A673 (cell line): ENCODE measurements around the gene COL4A1. TPM values are rescaled to one million over a fixed set of nuclear protein-coding genes. Genes with fewer than 3 reads are reported as not detected.

Source experiments
- BruUV-seq: library from RNA; stranded (reverse); fragments of 400-500 nt; replicated peaks from 2 replicates; lab custom pipeline; 2021; lab: Mats Ljungman, UMichigan
- CTCF ChIA-PET: fragments of 300-600 bp; sonication (Branson Sonifier 250); formaldehyde crosslinking; loops from one replicate; lab custom pipeline; 2022; ENCODE audit warnings: antibody characterized with exemption; lab: Charles Lee
- POLR2A ChIA-PET: fragments of 300-600 bp; sonication (Branson Sonifier 250); formaldehyde crosslinking; loops from one replicate; lab custom pipeline; 2022; ENCODE audit warnings: antibody characterized with exemption; ENCODE audit not compliant: low non-redundant PET; lab: Charles Lee
- DNase-seq: peaks from one replicate; pipeline ENCODE4 v3.0.0-alpha.2; 2015; ENCODE audit warnings: low spot score
- H3K27ac ChIP-seq: fragments of 200-600 bp; sonication (generic); 2 replicates; pipeline ENCODE4 v1.5.1; 2016; ENCODE audit warnings: mixed run types, low read depth, mild to moderate bottlenecking, mixed read lengths, antibody characterized with exemption, low read length; ENCODE audit not compliant: poor library complexity, severe bottlenecking
- H3K27me3 ChIP-seq: fragments of 200-600 bp; sonication (generic); replicated peaks from 2 replicates; pipeline ENCODE4 v1.6.1; 2017; ENCODE audit warnings: mixed run types, low read depth, mild to moderate bottlenecking, mixed read lengths, antibody characterized with exemption, low read length; ENCODE audit not compliant: insufficient read depth, poor library complexity
- H3K36me3 ChIP-seq: fragments of 200-600 bp; sonication (generic); 2 replicates; pipeline ENCODE4 v1.6.1; 2016; ENCODE audit warnings: mixed run types, mild to moderate bottlenecking, mixed read lengths, antibody characterized with exemption, low read length; ENCODE audit not compliant: insufficient read depth, poor library complexity, severe bottlenecking
- H3K4me1 ChIP-seq: fragments of 200-600 bp; sonication (generic); 2 replicates; pipeline ENCODE4 v1.6.1; 2017; ENCODE audit warnings: mixed run types, mild to moderate bottlenecking, mixed read lengths, antibody characterized with exemption, low read length; ENCODE audit not compliant: insufficient read depth, poor library complexity, severe bottlenecking
- H3K4me3 ChIP-seq: fragments of 200-600 bp; sonication (generic); 2 replicates; pipeline ENCODE4 v1.5.1; 2016; ENCODE audit warnings: low read depth, mixed run types, mild to moderate bottlenecking, mixed read lengths, low read length; ENCODE audit not compliant: poor library complexity, severe bottlenecking
- H3K9me3 ChIP-seq: fragments of 200-600 bp; sonication (generic); 2 replicates; pipeline ENCODE4 v1.6.1; 2016; ENCODE audit warnings: mixed run types, low read depth, mild to moderate bottlenecking, mixed read lengths, antibody characterized with exemption, low read length; ENCODE audit not compliant: poor library complexity, severe bottlenecking
- CTCF ChIP-seq: fragments of 300-800, 200-600 bp; sonication (generic); conservative IDR thresholded peaks from 2 replicates; pipeline ENCODE4 v1.5.1; 2017; ENCODE audit warnings: low read depth, mild to moderate bottlenecking, antibody characterized with exemption, low read length, moderate library complexity, mixed read lengths
- EZH2 ChIP-seq: fragments of 200-600 bp; sonication (generic); IDR thresholded peaks from 2 replicates; pipeline ENCODE4 v1.6.1; 2017; ENCODE audit warnings: borderline replicate concordance, low read depth, mild to moderate bottlenecking, mixed read lengths, antibody characterized with exemption, low read length; ENCODE audit not compliant: poor library complexity, severe bottlenecking
- intact Hi-C: fragments of 100-400 bp; cut with micrococcal nuclease; formaldehyde crosslinking; loops from one replicate; pipeline ENCODE4 v1.10.0; 2022; ENCODE audit not compliant: unreplicated experiment
- total RNA-seq: library from RNA; stranded (reverse); gene quantifications from 2 replicates; pipeline ENCODE4 v1.2.3, GENCODE V29; 2021

COL4A1 gene
- total RNA-seq, 1 experiment from 2014 or later, result 83.9 TPM

GRCh38 chr13:110318920-110319319, 12.0 kb upstream of the COL4A1 start:
- POLR2A ChIA-PET, result no interaction called here
- TF ChIP-seq CTCF (no peak), EZH2 (no peak)

GRCh38 chr13:110317496-110318195, 10.7 kb upstream of the COL4A1 start:
- BruUV-seq, result no TSS peak
- POLR2A ChIA-PET, result no interaction called here
- intact Hi-C loops, result no loop called here

More at GRCh38 chr13:110318920-110319319, 12.0 kb upstream of the COL4A1 start:
- H3K4me1 ChIP-seq, result peaks cover 66% of the 10 kb centered on the region
- no peaks in the 10 kb centered on the region for H3K9me3 ChIP-seq
- no peak for DNase-seq
- no peaks in the 10 kb centered on the region for H3K27me3 ChIP-seq
- no peak overlapping the region for H3K4me3 ChIP-seq
- no TSS peak for BruUV-seq
- CTCF ChIA-PET, result no interaction called here
- intact Hi-C loops, result no loop called here
- peaks cover 13% of the 10 kb centered on the region for H3K36me3 ChIP-seq
- peak overlapping the region; percentile 85 for H3K27ac ChIP-seq

GRCh38 chr13:110317093-110317492, 10.1 kb upstream of the COL4A1 start:
- no peaks in the 10 kb centered on the region for H3K9me3 ChIP-seq
- DNase-seq, result no peak
- H3K27me3 ChIP-seq, result no peaks in the 10 kb centered on the region
- peaks cover 55% of the 10 kb centered on the region for H3K4me1 ChIP-seq
- H3K4me3 ChIP-seq, result no peak overlapping the region
- POLR2A ChIA-PET, result no interaction called here
- H3K36me3 ChIP-seq, result peaks cover 13% of the 10 kb centered on the region
- H3K27ac ChIP-seq, result no peak overlapping the region
- CTCF ChIA-PET, result no interaction called here
- no peak for TF ChIP-seq EZH2
- TF ChIP-seq CTCF, result no peak
- BruUV-seq, result no TSS peak
- intact Hi-C loops, result no loop called here

More at GRCh38 chr13:110317496-110318195, 10.7 kb upstream of the COL4A1 start:
- H3K9me3 ChIP-seq, result no peaks in the 10 kb centered on the region
- peaks cover 56% of the 10 kb centered on the region for H3K4me1 ChIP-seq
- DNase-seq, result no peak
- H3K27ac ChIP-seq, result no peak overlapping the region
- no peaks in the 10 kb centered on the region for H3K27me3 ChIP-seq
- no peak for TF ChIP-seq CTCF
- TF ChIP-seq EZH2, result no peak
- H3K4me3 ChIP-seq, result no peak overlapping the region
- H3K36me3 ChIP-seq, result peaks cover 13% of the 10 kb centered on the region
- CTCF ChIA-PET, result no interaction called here
